GM12872 (cell line): ENCODE results near the gene P4HTM.

Source experiments
- TF ChIP-seq, protein P1 (sequence below): IDR thresholded peaks from 3 replicates; pipeline ENCODE4 v1.5.1; 2011; ENCODE audit warnings: low read depth, mild to moderate bottlenecking, low read length, moderate library complexity; ENCODE audit not compliant: insufficient read depth

Gene P4HTM

DNA sequence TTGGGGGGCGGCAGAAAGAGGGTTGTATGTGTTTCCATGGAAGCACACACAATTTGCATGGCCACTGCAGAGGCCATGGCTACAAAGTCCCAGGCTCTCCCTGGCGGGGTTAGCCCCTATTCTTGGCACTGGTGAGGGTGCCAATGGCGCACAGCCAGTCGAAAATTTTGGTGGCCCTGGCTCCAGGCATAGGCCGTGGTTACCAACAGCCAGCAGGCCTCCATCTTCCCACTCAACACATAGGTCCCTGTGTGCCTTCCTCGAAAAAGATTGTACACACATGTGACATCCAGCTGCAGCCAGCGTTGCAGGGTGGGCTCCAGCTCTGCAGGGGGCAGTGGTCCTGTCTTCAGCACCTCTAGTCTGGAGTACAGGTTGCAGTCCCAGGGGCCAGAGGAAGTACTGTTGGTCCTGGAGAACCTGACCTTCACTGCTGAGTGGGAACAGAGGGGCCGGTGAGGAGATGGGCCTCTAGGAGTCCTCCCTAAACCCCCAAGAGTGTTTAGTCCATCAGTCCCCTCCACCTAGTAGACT lies 7.1 kb downstream of the P4HTM start:
- TF ChIP-seq, protein P1, sequence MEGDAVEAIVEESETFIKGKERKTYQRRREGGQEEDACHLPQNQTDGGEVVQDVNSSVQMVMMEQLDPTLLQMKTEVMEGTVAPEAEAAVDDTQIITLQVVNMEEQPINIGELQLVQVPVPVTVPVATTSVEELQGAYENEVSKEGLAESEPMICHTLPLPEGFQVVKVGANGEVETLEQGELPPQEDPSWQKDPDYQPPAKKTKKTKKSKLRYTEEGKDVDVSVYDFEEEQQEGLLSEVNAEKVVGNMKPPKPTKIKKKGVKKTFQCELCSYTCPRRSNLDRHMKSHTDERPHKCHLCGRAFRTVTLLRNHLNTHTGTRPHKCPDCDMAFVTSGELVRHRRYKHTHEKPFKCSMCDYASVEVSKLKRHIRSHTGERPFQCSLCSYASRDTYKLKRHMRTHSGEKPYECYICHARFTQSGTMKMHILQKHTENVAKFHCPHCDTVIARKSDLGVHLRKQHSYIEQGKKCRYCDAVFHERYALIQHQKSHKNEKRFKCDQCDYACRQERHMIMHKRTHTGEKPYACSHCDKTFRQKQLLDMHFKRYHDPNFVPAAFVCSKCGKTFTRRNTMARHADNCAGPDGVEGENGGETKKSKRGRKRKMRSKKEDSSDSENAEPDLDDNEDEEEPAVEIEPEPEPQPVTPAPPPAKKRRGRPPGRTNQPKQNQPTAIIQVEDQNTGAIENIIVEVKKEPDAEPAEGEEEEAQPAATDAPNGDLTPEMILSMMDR: no peak

DNA sequence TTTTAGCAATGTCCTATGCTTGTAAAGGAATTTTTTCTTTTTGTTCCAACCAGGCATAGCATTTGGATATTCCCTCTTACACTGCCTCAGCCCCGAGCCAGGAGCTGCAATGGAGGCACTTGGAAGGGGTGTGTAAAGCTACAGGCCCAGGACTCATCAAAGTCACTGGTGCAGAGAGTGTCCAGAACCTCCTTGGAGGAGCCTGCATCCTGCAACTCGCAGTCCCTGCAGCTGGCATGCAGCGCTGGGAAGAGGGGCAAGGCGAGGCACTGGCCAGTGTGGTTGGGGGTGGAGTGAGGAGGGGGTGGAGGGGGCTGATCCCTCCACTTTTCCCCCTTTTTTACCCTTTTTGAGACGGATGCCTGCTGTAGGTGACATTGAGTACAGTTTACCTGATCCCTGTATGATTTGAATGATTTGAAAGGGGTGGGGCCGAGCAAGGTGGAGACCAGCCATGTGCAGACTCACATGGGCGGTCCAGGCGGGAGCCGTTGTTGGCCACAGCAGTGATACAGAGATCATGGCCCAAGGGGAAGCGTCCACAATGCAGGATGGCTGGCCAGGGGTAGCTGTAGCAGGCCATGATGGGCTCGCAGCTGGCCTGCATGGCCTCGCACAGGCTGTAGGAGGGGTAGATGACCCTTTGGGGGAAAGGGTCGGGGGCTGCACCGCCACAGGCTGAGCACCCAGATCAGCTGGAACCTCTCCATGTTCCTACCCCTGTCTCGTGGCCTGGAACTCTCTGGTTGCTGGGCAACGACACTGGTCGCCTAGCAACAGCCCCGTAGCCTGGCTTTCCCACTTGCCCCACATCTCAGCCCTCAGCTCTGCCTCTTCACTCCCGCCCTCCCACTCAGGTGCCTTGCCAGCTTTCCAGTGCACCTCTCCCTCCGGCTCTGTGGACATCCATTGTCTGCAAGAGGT lies 7.9 kb downstream of the P4HTM start:
- TF ChIP-seq, protein P1: no peak

DNA sequence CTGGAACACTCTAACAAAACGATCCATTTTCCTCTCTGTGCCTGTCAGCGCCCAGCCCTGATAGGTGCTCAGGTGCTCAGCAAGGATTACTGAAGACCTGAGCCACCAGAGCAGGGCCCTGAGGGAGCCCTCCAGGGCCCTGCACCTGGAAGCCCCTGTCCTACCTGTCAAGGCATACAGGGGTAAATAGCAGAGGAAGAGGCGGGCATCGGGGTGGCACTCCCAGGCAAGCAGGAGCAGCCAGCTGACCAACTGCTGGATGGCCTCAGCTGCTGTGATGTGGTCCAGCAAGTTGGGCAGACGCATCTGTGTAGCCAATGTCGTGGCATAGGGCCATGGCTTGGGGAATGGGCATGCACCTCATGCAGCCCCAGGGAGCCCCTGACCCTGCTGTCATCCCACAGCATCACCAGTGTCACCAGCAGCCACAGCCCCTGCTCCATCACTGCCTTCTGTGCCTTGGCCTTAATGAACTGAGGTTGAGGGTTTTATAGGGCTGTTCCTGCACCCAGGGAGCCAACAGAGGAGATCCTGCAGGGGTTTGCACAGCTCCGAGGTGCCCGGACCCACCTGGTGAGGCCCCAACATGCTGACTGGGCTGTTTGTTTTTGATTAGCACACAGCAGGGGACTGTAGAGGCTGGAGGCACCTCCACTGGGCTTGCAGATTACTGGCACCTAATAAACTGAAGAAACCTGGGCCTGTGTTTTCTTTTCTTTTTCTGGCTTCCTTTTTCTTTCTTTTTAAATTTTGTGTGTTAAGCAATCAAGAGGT lies 9.2 kb downstream of the P4HTM start:
- TF ChIP-seq, protein P1: no peak

DNA sequence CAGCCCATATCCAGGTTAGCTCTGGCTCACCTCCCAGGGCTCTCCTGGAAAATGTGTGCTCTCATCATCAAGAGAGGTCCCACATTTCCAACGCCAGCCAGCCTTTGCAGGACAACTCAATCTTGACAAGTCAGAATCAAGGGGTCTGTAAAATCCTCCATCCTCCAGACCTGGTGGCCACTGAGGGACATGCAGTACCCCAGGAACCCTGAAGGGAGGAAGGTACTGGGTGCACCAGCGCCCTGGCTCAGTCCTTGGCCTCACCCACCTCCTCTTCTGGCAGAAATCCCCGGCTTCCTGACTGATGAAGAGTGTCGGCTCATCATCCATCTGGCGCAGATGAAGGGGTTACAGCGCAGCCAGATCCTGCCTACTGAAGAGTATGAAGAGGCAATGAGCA lies 11.1 kb downstream of the P4HTM start:
- TF ChIP-seq, protein P1: no peak

DNA sequence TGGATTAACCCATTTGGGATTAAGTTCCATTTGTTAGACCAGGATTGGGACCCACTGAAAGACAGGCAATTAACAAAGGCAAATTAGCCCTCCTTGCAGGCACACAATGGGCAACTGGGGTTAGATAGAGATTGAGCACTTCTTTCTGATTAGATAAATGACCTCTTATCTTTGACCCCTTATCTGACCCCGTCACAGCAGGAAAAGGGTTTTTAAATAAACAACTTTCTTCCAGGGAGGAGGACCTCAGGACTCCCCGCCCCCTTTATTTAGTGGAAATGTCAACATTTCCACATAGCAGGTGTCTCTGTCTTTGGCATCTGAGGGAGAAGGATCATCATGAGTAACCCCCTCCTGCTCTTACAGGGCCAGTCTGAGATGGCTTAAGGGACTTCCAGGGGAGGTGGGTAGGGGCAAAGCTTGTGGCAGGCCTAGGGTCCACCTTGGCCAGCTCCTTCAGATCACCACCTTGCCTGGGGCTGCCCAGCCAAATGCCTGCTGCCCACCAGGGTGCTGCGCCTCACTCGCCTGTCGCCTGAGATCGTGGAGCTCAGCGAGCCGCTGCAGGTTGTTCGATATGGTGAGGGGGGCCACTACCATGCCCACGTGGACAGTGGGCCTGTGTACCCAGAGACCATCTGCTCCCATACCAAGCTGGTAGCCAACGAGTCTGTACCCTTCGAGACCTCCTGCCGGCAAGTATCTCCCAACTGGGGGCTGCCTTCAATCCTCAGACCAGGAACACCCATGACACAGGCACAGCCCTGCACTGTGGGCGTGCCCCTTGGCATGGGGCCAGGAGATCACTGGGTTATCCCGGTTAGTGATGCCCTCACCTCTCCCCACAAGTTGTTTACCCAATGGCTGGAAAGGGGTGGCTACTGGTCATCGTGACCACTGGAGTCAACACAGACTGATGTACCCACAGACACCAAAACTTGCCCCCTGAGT lies 14.6 kb downstream of the P4HTM start:
- TF ChIP-seq, protein P1: no peak

DNA sequence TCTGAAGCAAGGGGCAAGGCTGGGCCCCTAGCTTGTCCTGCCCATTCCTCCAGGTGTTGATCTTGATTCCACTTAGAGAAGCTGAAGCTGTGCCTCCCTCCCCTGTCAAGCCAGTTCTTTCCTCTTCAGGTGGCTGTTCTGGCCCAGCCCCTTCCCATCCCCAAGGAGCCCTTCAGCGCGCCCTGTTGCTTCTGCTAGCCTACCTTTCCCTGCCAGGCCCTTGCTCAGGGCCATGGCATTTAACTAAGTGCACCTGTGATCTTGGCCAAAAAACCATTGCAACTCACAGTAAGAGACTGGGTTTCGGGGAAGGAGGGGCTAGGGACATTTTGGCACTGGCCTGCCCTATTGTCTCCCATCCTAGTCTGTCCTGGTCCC lies 15.3 kb downstream of the P4HTM start:
- TF ChIP-seq, protein P1: no peak
